Choroid plexus epithelial cell (primary cell): Measurements from ENCODE around the gene MYOT.
A peak's percentile ranks its signal among the peaks of the same experiment; 100 is the strongest.

Experiments
- DNase-seq: peaks from one replicate; pipeline ENCODE4 v3.0.0-alpha.2; 2010; ENCODE audit warnings: low read depth
- H3K4me3 ChIP-seq: 2 replicates; pipeline ENCODE4 v1.5.1; 2011; ENCODE audit warnings: low read depth, mild to moderate bottlenecking, control low read depth, low read length, moderate library complexity
- TF ChIP-seq, protein P1 (sequence below): conservative IDR thresholded peaks from 2 replicates; pipeline ENCODE4 v1.5.1; 2011; ENCODE audit warnings: low read depth, mild to moderate bottlenecking, control low read depth, inconsistent platforms, low read length, moderate library complexity

Gene MYOT

DNA sequence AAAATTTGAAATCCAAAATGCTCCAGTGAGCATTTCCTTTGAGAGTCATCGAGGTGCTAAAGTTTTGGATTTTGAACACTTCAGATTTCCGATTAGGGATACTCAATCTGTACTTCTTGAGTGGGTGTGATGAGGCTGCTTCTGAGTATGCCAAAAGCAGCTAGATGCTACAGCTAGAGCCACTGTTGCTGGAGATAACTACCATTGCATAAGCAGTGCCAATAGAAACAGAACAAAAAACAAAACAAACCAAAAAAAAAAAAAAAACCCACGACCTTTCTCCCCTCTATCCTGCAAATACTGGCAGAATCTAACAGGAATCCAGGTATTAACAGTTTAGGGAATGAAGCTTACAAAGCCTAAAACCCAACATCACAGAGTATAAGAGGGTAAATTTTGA, 65.1 kb downstream of the MYOT start:
- TF ChIP-seq, protein P1, sequence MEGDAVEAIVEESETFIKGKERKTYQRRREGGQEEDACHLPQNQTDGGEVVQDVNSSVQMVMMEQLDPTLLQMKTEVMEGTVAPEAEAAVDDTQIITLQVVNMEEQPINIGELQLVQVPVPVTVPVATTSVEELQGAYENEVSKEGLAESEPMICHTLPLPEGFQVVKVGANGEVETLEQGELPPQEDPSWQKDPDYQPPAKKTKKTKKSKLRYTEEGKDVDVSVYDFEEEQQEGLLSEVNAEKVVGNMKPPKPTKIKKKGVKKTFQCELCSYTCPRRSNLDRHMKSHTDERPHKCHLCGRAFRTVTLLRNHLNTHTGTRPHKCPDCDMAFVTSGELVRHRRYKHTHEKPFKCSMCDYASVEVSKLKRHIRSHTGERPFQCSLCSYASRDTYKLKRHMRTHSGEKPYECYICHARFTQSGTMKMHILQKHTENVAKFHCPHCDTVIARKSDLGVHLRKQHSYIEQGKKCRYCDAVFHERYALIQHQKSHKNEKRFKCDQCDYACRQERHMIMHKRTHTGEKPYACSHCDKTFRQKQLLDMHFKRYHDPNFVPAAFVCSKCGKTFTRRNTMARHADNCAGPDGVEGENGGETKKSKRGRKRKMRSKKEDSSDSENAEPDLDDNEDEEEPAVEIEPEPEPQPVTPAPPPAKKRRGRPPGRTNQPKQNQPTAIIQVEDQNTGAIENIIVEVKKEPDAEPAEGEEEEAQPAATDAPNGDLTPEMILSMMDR: no peak

DNA sequence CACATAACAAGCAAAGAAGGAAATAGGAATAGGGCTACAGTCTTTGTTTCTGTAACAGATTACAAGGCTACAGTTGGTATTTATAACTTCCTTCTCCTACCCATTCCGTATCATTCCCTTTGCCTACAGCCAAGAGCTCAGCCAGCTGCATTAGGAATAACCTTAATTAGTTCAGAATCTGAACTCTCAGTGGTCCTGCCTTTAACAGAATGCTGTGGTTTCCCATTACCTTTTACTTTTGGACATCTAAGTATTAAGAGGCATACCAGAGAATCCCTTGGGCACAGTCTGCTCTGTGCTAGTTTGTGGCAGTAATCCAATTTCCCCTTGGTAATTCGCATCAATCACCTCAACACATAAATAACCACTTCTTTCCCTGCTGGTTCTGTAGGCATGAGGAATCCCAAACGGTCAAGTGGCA, 65.8 kb downstream of the MYOT start:
- DNase-seq: peak; percentile 44
- H3K4me3 ChIP-seq: no peak overlapping the region
- TF ChIP-seq, protein P1: no peak

More for the DNA sequence above, 65.1 kb downstream of the MYOT start:
- H3K4me3 ChIP-seq: no peak overlapping the region
- peak; percentile 18 for DNase-seq

DNA sequence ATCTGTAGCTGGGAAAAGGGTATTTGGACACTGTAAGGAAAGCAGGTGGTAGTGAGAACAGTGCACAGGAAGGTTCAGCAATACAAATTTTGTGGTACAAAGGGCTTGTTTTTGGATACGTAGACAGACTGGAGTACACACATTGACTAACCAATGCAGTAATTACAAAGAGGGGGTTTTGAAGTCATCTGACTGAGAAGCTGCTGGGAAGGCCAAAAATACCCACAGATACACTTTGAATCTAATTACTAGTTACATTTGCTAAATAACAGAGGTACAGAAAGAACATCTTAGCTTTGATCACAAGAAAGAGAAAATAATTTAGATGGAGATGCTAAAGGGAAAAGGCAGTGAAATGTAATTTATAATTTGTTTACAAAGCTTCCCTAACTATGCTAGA, 67.5 kb downstream of the MYOT start:
- DNase-seq: no peak

DNA sequence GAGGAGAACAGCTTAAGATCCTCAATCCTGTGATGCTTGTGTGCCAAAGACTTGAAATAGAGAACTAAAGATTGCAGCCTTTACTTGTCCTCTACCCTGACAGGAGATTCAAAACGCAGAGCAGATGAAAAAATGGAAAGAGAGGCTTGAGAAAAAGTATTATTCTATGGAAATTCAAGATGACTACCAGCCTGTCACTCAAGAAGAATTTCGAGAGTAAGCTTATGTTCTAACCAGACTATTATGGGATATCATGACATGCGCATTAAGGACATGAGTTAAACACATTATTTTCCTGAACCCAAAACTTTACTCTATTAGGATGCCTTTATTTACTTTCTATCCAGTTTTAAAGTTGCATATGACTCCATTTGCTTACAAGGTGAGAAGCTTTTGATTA, 68.0 kb downstream of the MYOT start:
- H3K4me3 ChIP-seq: no peak overlapping the region
- DNase-seq: no peak
- TF ChIP-seq, protein P1: no peak

More for the DNA sequence above, 67.5 kb downstream of the MYOT start:
- TF ChIP-seq, protein P1: no peak
- H3K4me3 ChIP-seq: no peak overlapping the region
